NCI-H748 (cell line): ENCODE measurements around the gene SSX4.
"Not testable (repeated sequence)": the region's sequence is repeated elsewhere in the genome, so short reads cannot be mapped to it uniquely, and the experiment has no call there.

Experiments
- DNase-seq: peaks from one replicate; lab custom pipeline; 2025; ENCODE audit not compliant: unreplicated experiment; lab: John Stamatoyannopoulos, UW

The SSX4 gene, protein sequence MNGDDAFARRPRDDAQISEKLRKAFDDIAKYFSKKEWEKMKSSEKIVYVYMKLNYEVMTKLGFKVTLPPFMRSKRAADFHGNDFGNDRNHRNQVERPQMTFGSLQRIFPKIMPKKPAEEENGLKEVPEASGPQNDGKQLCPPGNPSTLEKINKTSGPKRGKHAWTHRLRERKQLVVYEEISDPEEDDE

DNA sequence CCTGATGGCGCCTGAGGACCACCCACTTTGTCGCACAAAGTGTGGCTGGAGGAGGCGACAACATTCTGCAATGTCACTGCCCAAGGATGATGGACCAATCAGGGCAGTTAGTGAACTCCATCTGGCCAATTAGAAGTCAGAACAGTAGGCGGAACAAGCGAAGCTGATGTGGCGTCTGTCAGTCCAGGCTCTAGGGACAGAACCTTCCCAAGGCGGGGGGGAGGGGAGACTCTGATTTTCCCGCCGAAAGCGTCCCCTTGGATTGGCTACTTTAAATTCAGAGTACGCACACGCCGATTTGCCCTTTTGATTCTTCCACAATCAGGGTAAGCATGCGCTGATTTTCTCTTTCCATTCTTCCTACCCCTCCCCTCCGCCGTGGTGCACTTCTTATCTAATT, at the start of gene SSX4:
TSS of gene SSX4 (plus strand) at position 301 of the 400 bp plus-strand sequence. CDS start 515 bp downstream, outside the sequence.
- DNase-seq: not testable (repeated sequence)

DNA sequence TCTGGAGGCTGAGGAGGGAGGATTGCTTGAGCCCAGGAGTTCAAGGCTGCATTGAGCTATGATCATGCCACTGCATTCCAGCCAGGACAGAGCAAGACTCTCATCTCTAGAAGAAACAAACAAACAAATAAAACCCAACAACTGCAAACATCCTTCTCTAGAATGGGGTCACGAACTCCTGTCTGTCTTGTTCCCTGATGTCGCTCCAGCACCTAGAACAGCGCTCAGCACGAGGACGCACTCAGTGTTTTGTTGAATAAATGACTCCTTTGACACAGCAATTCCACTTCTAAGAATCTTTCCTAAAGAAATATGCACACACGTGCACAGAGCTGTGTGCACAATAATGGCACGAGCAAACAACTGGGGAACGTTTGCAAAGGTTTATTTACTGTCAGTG, 37.3 kb upstream of the SSX4 start:
- DNase-seq: not testable (repeated sequence)

- DNase-seq: not testable (repeated sequence)
Observed at GRCh38 chrX:48356315-48357094, 26.8 kb upstream of the SSX4 start, which contains the start of gene SSX3. Gene SSX3, minus strand, starts transcription at chrX:48356703. Its CDS starts 1,454 bp downstream, at chrX:48355249.

- DNase-seq: no peak
Observed at GRCh38 chrX:48357681-48358080, 25.7 kb upstream of the SSX4 start.

DNA sequence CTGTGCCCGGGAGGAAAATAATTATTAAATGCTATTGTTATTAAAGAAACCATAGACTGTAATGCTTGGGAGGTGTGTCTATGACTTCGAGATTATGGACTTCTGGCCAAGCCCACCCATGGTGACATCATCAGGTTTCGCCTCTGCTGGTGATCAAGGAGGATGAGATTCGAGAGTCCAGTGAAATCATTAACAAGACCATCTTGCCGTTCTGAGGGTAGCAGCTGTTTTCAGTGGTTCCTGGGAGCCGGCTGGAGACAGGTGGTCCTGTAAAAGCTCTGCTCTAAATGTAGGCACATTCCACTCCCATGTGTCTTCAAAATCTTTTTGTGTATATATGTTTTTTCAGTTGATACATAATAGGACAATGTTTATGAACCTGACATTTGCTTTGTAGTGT, 24.1 kb upstream of the SSX4 start:
- not testable (repeated sequence) for DNase-seq

- DNase-seq: not testable (repeated sequence)
Observed at GRCh38 chrX:48367717-48368408, 15.5 kb upstream of the SSX4 start.

DNA sequence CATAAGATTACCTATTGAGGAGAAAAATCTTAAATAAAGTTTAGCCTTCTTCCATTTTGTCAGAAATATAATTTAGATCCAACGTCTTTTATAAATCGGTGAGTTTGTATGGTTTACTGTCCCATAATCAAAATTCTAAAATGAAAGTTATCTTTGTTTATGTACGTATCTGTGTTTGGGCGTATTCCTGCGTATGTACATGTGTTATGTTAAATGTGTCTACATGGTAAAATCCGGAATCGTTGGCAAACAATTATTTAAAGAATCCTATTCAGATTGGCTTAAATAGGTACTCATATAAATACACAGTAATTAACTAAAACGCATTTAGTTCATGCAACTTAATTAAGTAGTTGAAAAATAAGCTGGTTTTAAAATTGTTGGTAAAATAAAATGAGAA, 12.9 kb upstream of the SSX4 start:
- not testable (repeated sequence) for DNase-seq

GRCh38 chrX:48396931-48397330, 13.6 kb downstream of the SSX4 start:
- DNase-seq: not testable (repeated sequence)

DNA sequence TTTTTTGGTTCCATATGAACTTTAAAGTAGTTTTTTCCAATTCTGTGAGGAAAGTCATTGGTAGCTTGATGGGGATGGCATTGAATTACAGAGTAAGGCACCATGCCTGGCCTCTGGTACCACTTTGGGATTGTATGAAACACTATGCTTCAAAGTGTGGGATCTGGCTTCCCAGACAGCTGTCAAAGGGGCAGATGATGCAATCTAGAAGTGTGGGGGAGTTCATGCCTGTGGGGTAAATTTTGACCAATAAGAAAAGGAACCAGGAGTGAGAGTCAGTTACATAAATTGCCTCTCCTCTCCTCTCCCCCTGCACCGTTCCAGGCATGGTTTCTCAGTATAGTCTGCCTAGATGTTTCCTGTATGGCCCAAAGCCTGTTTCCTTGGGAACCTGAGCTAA, 14.5 kb downstream of the SSX4 start:
- DNase-seq: not testable (repeated sequence)

DNA sequence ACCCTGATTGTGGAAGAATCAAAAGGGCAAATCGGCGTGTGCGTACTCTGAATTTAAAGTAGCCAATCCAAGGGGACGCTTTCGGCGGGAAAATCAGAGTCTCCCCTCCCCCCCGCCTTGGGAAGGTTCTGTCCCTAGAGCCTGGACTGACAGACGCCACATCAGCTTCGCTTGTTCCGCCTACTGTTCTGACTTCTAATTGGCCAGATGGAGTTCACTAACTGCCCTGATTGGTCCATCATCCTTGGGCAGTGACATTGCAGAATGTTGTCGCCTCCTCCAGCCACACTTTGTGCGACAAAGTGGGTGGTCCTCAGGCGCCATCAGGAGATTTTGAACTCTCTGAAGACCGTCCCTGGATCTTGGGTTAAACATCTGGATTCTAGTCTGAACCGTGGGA, 28.5 kb downstream of the SSX4 start, which contains the start of gene SSX4B:
TSS of gene SSX4B (minus strand) at position 101 of the 400 bp plus-strand sequence. CDS start 588 bp downstream, outside the sequence.
- not testable (repeated sequence) for DNase-seq

DNA sequence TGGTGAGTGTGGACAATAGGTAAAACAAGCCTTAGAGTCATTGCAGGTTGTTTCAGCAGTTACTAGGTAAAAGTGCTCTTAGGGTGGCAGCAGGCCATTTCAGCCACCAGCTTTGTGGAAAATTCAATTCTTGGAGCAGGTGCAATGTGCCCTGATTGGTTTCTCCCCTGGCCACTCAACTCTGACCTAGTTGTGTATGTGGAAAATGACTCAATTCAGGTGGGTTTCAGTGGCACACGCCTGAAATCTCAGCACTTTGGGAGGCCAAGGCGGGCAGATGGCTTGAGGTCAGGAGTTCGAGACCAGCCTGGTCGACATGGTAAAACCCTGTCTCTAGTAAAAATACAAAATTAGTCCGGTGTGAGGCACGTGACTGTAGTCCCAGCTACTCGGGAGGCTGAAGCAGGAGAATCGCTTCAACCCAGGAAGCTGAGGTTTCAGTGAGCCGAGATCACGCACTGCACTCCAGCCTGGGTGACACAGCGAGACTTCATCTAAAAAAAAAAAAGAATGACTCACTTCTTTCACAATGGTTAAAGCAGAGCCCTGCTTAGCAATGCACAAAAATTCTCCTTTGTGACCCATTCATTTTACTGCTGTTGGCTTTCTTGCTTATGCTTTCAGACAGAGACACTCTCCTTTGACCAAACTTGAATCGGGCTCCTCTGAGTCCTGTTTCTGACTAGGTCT, 43.8 kb downstream of the SSX4 start:
- not testable (repeated sequence) for DNase-seq

- DNase-seq: not testable (repeated sequence)
Observed at GRCh38 chrX:48429606-48430005, 46.3 kb downstream of the SSX4 start.

DNA sequence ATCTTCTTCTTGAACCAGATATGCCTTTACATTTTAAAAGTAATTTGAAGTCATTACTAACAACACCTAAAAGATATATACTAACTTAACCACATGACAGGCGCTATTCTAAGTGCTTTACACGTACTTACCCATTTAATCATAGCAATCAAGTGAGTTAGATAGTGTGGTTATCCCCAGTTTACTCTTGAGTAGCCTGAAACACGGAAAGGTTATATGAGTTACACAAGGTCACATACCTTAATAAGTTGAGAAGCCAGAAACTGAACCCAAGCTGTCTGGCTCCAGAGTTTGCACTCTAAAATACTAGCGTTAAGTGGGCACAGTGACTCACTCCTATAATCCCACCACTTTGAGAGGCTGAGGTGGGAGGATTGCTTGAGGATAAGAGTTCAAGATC, 46.8 kb downstream of the SSX4 start:
- DNase-seq: not testable (repeated sequence)

DNA sequence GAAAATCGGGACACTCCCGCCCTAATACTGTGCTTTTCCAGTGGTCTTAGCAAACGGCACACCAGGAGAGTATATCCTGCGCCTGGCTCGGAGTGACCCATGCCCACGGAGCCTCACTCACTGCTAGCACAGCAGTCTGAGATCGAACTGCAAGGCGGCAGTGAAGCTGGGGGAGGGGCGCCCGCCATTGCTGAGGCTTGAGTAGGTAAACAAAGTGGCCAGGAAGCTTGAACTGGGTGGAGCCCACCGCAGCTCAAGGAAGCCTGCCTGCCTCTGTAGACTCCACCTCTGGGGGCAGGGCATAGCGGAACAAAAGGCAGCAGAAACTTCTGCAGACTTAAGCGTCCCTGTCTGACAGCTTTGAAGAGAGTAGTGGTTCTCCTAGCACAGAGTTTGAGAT, 50.4 kb downstream of the SSX4 start:
- not testable (repeated sequence) for DNase-seq
